ENCODE measurements around the gene CA7.

The CA7 gene

DNA sequence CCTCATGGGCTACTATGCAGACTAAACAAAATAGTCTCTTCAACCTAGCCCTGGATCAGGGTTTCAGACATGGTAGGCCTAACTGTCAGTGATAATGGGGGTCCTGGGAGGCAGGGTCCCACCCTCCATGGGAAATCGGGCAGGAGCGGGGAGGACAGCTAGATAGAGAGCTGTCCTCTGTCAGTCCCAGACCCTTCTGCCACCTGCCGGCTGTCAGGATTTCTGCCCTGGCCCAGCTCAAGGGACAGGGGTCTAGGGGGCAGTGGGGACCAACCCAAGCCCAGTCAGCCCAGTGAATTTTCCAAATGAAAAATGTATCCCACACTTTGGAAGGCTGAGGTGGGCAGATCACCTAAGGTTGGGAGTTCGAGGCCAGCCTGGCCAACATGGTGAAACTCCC, 5.3 kb downstream of the CA7 start:
- TF ChIP-seq CTCF (IDR thresholded peaks at IDR 0.05): no peak
- Histone ChIP-seq H3K27me3 (peaks cover 32% of the 10 kb centered on the region), H3K36me3 (no peaks in the 10 kb centered on the region), H3K27ac (no peak overlapping the region), H3K4me3 (ENCODE audit: low read depth in 1 of 2, low read length in 1 of 2) (no peak overlapping the region), H3K9me3 (no peaks in the 10 kb centered on the region), H3K4me1 (ENCODE audit: control insufficient read depth in 1 of 2, insufficient read depth in 1 of 2, low read depth in 1 of 2, low read length in 1 of 2) (peaks cover 0 to 5% of the 10 kb centered on the region in 2 experiments)

- Histone ChIP-seq H3K27me3 (peaks cover 25% of the 10 kb centered on the region), H3K9me3 (no peaks in the 10 kb centered on the region), H3K4me1 (ENCODE audit: control insufficient read depth in 1 of 2, insufficient read depth in 1 of 2, low read depth in 1 of 2, low read length in 1 of 2) (no peaks in the 10 kb centered on the region), H3K27ac (no peak overlapping the region), H3K4me3 (ENCODE audit: low read depth in 1 of 2, low read length in 1 of 2) (no peak overlapping the region), H3K36me3 (no peaks in the 10 kb centered on the region)
- TF ChIP-seq CTCF (IDR thresholded peaks at IDR 0.05): no peak
These were observed 6.1 kb downstream of the CA7 start for GRCh38 chr16:66850115-66850815.

DNA sequence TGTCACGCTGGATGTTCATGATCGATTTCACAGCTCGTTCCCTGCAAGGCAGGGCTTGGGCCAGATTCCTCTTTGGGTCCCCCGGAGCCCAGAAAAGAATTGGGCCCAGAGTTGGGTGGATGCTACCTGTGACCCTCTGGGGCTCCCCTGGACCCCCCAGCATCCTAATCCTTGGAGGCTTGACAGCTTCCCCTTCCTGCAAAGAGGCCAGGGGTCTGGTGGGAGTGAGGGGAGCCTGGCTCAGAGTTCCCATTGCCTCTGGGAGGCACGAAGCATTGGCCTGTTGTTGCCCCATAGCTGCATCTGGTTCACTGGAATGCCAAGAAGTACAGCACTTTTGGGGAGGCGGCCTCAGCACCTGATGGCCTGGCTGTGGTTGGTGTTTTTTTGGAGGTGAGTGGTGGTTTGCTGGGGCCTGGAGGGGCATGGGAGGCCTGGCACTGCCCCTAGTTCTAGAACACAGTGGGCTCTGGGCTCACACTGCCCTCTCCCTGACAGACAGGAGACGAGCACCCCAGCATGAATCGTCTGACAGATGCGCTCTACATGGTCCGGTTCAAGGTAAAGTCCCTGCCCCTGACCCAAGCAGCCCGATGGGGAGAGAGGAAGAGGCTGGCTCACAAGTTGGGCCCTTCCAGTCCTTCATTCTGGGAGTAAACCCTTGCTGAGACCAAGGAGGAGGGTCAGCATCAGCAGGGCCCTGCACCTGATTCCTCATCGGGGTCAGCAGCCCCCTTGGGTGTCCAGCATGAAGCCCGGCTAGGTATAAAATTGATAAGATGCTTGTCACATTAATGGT, 7.2 kb downstream of the CA7 start:
- no peak overlapping the region for H3K27ac ChIP-seq
- no peaks in the 10 kb centered on the region for H3K9me3 ChIP-seq
- no peaks in the 10 kb centered on the region for H3K4me1 ChIP-seq (ENCODE audit: control insufficient read depth in 1 of 2, insufficient read depth in 1 of 2, low read depth in 1 of 2, low read length in 1 of 2)
- no peaks in the 10 kb centered on the region for H3K36me3 ChIP-seq
- no peak overlapping the region for H3K4me3 ChIP-seq (ENCODE audit: low read depth in 1 of 2, low read length in 1 of 2)
- peaks cover 14% of the 10 kb centered on the region for H3K27me3 ChIP-seq
- no peak for TF ChIP-seq CTCF (IDR thresholded peaks at IDR 0.05)

GRCh38 chr16:66853261-66854139, 9.3 kb downstream of the CA7 start:
- H3K4me3 ChIP-seq (ENCODE audit: low read depth in 1 of 2, low read length in 1 of 2): no peak overlapping the region
- H3K9me3 ChIP-seq: no peaks in the 10 kb centered on the region
- no peak for TF ChIP-seq CTCF (IDR thresholded peaks at IDR 0.05)

GRCh38 chr16:66856184-66856730, 12.0 kb downstream of the CA7 start:
- Histone ChIP-seq H3K27me3 (no peaks in the 10 kb centered on the region), H3K27ac (no peak overlapping the region), H3K4me1 (ENCODE audit: control insufficient read depth in 1 of 2, insufficient read depth in 1 of 2, low read depth in 1 of 2, low read length in 1 of 2) (no peaks in the 10 kb centered on the region), H3K4me3 (ENCODE audit: low read depth in 1 of 2, low read length in 1 of 2) (no peak overlapping the region), H3K9me3 (no peaks in the 10 kb centered on the region), H3K36me3 (no peaks in the 10 kb centered on the region)
- no peak for TF ChIP-seq CTCF (IDR thresholded peaks at IDR 0.05)

More at GRCh38 chr16:66853261-66854139, 9.3 kb downstream of the CA7 start:
- no peaks in the 10 kb centered on the region for H3K36me3 ChIP-seq
- no peaks in the 10 kb centered on the region for H3K27me3 ChIP-seq
- H3K27ac ChIP-seq: no peak overlapping the region
- no peaks in the 10 kb centered on the region for H3K4me1 ChIP-seq (ENCODE audit: control insufficient read depth in 1 of 2, insufficient read depth in 1 of 2, low read depth in 1 of 2, low read length in 1 of 2)
